ENCODE measurements around the gene MDK.
A peak's percentile ranks its signal among the peaks of the same experiment; 100 is the strongest.

MDK gene

DNA sequence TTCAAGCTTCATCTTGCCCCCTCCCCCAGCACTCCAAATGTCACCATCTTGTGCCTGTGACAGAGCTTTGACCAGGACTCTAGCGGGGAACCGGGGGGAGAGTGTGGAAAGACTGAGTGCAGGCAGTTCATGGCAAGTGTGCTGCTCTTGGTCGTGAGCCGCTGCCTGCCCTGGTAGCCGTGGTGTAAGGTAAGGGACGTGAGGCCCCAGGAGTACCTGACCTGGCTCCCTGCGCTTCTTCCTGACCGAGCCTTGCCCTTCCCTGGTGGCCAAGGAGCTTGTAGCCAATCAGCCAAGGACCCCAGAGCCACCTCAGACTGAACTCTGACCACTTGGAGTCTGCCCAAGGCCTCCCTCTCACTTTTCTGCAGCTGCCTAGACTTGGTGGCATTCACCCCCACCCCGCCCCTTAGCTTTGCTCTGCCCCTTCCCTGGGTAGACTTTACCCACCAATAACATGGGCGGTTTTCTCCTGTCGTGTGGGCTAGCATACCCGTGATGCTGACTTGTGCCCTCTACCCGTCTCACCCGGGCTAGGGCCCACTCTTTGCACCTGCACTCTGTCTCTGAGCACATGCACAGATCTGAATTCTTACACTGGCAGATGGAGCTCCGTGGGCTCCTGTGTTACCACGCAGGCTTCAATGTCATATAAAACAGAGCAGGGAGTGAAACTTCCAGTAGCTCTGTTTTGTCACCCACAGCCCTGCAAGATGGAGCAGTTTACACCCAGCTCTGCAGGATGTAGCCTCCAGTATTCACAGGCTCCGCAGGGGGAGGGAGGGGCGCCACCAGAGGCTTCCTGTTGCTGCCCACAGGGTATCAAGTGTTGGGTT is 32.7 kb upstream of the MDK start (continued):
- TF ChIP-seq ZNF175 (tag by site-specific recombination; IDR thresholded peaks at IDR 0.05) = no peak
- TF ChIP-seq, protein P1, sequence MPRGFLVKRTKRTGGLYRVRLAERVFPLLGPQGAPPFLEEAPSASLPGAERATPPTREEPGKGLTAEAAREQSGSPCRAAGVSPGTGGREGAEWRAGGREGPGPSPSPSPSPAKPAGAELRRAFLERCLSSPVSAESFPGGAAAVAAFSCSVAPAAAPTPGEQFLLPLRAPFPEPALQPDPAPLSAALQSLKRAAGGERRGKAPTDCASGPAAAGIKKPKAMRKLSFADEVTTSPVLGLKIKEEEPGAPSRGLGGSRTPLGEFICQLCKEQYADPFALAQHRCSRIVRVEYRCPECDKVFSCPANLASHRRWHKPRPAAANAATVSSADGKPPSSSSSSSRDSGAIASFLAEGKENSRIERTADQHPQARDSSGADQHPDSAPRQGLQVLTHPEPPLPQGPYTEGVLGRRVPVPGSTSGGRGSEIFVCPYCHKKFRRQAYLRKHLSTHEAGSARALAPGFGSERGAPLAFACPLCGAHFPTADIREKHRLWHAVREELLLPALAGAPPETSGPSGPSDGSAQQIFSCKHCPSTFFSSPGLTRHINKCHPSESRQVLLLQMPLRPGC (tag by site-specific recombination; IDR thresholded peaks at IDR 0.05) = no peak

DNA sequence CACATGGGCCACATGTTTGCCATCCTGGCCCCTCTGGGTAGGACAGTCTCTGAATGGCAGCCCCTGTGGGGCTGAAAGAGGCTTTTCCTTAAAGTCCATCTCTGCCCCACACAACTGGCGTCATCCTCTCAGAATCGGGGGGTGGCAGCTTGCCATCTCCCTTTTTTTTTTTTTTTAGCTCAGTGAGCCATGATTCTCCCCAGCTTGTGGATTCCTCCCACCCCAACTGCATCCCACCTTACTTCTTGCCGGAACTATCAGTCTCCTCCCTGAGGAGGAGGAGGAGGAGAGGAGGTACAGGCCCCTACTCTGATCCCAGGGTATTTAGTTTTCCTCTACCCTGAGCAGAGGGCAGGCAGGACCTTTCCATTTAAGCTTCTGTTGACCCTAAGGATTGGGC is 30.8 kb upstream of the MDK start:
- H3K4me3 ChIP-seq (ENCODE audit: low read depth, low read length) = no peak overlapping the region
- peaks cover 0 to 22% of the 10 kb centered on the region in 2 experiments; a peak in 1 of 3 replicates for H3K36me3 ChIP-seq (ENCODE audit: control insufficient read depth in 2 of 2, insufficient read depth in 1 of 2, low read length in 2 of 2)
- H3K9me3 ChIP-seq (ENCODE audit: control insufficient read depth, insufficient read depth, low read depth, low read length) = no peaks in the 10 kb centered on the region
- H3K27ac ChIP-seq (ENCODE audit: extremely low read depth, low read depth, low read length) = no peak overlapping the region
- CTCF ChIA-PET = interaction anchor here (0.6 to 10.0 kb wide), 11 partner anchors 8 to 385 kb away, joined by 3 to 98 read pairs (median 9); partner anchors contain the start of gene CHRM4
- no peak for TF ChIP-seq ZNF747 (tag by site-specific recombination; IDR thresholded peaks at IDR 0.05)
- TF ChIP-seq ZFHX2 (tag by site-specific recombination; conservative IDR thresholded peaks at IDR 0.05) = peak; percentile 30
- peak; percentile 26; the same call in 1 of the 2 replicates for TF ChIP-seq GLIS1 (tag by site-specific recombination; IDR thresholded peaks at IDR 0.05)
- no peaks in the 10 kb centered on the region; the same call in 1 of the 2 replicates for H3K4me1 ChIP-seq (ENCODE audit: control insufficient read depth, insufficient read depth, low read length)
- POLR2A ChIA-PET = interaction anchor here (0.5 to 0.6 kb wide), 2 partner anchors 9 to 225 kb away, joined by 3 read pairs; no protein-coding TSS in a partner anchor

DNA sequence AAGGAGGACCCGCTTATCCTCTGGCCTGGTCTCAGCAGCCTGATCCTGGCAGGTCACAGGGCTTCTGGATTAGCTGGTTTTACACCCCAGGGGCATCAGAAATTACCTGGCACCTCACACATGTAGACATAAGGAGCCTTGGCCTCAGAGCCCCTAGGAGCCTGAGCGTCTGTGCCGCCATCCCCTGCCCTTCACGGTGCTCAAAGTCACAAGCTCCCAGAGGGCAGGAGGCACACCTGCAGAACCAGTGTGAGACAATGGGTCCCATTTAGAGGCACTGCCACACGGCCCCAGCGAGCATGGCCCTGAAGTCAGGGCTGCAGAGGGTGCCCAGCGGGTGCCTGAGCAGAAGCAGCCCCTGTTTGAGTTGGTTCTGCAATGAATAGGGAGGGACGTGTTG is 30.3 kb upstream of the MDK start:
- Histone ChIP-seq H3K4me1 (ENCODE audit: control insufficient read depth, insufficient read depth, low read length) (no peaks in the 10 kb centered on the region; the same call in 1 of the 2 replicates), H3K36me3 (ENCODE audit: control insufficient read depth in 2 of 2, insufficient read depth in 1 of 2, low read length in 2 of 2) (peaks cover 0 to 24% of the 10 kb centered on the region in 2 experiments; a peak in 1 of 3 replicates), H3K4me3 (ENCODE audit: low read depth, low read length) (no peak overlapping the region), H3K9me3 (ENCODE audit: control insufficient read depth, insufficient read depth, low read depth, low read length) (no peaks in the 10 kb centered on the region), H3K27ac (ENCODE audit: extremely low read depth, low read depth, low read length) (no peak overlapping the region)
- no peak for TF ChIP-seq ZNF23 (tag by site-specific recombination; IDR thresholded peaks at IDR 0.05; ENCODE audit: borderline replicate concordance)
- peak; percentile 39; the same call in 1 of the 2 replicates for TF ChIP-seq ZNF335 (tag by site-specific recombination; conservative IDR thresholded peaks at IDR 0.05)
- CTCF ChIA-PET = interaction anchor here (0.5 to 10.0 kb wide), 16 partner anchors 8 to 386 kb away, joined by 3 to 98 read pairs (median 4); partner anchors contain the start of gene CHRM4
- POLR2A ChIA-PET = interaction anchor here (0.5 to 0.6 kb wide), 2 partner anchors 9 to 225 kb away, joined by 3 read pairs; no protein-coding TSS in a partner anchor

DNA sequence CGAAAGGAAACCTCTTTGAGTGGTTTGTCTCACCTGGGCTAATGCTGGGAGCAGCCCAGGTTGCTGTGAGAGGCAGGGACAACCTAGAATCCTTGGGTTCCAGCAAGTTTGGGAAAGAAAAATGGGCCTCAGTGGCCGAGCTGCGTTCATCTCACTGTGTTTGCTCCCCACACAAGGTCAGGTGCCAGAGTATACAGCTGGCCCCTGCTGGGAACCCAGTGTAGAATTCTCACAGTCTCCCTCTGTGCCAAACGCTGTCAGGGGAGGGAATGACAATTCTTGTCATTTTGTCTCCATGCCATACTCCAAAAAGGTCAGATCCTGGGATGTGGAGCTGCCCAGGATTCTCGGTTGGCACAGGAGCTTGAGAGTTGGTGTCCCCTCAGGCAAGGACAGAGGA is 29.9 kb upstream of the MDK start:
- POLR2A ChIA-PET = interaction anchor here (0.7 to 1.1 kb wide), 2 partner anchors 10 to 41 kb away, joined by 3 to 5 read pairs; partner anchors contain the start of gene CHRM4
- no peaks in the 10 kb centered on the region; the same call in 1 of the 2 replicates for H3K4me1 ChIP-seq (ENCODE audit: control insufficient read depth, insufficient read depth, low read length)
- H3K27ac ChIP-seq (ENCODE audit: extremely low read depth, low read depth, low read length) = no peak overlapping the region
- no peak overlapping the region for H3K4me3 ChIP-seq (ENCODE audit: low read depth, low read length)
- no peaks in the 10 kb centered on the region for H3K9me3 ChIP-seq (ENCODE audit: control insufficient read depth, insufficient read depth, low read depth, low read length)
- CTCF ChIA-PET = interaction anchor here (0.5 to 10.0 kb wide), 27 partner anchors 9 to 291 kb away, joined by 3 to 98 read pairs (median 4); partner anchors contain the start of gene CHRM4
- H3K36me3 ChIP-seq (ENCODE audit: control insufficient read depth in 2 of 2, insufficient read depth in 1 of 2, low read length in 2 of 2) = peaks cover 0 to 26% of the 10 kb centered on the region in 2 experiments; a peak in 1 of 3 replicates
- TF ChIP-seq ZNF211 (tag by site-specific recombination; IDR thresholded peaks at IDR 0.05; ENCODE audit: low read depth) (no peak), ZNF248 (tag by site-specific recombination; IDR thresholded peaks at IDR 0.05) (no peak), PRDM1 (tag by site-specific recombination; IDR thresholded peaks at IDR 0.05) (no peak), ZNF843 (tag by site-specific recombination; IDR thresholded peaks at IDR 0.05) (no peak), ZFHX2 (tag by site-specific recombination; conservative IDR thresholded peaks at IDR 0.05) (no peak), ZNF132 (tag by site-specific recombination; IDR thresholded peaks at IDR 0.05; ENCODE audit: borderline replicate concordance) (no peak), ZNF112 (tag by site-specific recombination; IDR thresholded peaks at IDR 0.05) (no peak), RBAK (tag by site-specific recombination; IDR thresholded peaks at IDR 0.05) (no peak), ZNF394 (tag by site-specific recombination; IDR thresholded peaks at IDR 0.05; ENCODE audit: borderline replicate concordance) (no peak), BCL11A (tag by site-specific recombination; IDR thresholded peaks at IDR 0.05; ENCODE audit: low read depth) (no peak)
- TF ChIP-seq, protein P2, sequence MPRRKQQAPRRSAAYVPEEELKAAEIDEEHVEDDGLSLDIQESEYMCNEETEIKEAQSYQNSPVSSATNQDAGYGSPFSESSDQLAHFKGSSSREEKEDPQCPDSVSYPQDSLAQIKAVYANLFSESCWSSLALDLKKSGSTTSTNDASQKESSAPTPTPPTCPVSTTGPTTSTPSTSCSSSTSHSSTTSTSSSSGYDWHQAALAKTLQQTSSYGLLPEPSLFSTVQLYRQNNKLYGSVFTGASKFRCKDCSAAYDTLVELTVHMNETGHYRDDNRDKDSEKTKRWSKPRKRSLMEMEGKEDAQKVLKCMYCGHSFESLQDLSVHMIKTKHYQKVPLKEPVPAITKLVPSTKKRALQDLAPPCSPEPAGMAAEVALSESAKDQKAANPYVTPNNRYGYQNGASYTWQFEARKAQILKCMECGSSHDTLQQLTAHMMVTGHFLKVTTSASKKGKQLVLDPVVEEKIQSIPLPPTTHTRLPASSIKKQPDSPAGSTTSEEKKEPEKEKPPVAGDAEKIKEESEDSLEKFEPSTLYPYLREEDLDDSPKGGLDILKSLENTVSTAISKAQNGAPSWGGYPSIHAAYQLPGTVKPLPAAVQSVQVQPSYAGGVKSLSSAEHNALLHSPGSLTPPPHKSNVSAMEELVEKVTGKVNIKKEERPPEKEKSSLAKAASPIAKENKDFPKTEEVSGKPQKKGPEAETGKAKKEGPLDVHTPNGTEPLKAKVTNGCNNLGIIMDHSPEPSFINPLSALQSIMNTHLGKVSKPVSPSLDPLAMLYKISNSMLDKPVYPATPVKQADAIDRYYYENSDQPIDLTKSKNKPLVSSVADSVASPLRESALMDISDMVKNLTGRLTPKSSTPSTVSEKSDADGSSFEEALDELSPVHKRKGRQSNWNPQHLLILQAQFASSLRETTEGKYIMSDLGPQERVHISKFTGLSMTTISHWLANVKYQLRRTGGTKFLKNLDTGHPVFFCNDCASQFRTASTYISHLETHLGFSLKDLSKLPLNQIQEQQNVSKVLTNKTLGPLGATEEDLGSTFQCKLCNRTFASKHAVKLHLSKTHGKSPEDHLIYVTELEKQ (tag by site-specific recombination; IDR thresholded peaks at IDR 0.05; ENCODE audit: borderline replicate concordance) = no peak
- TF ChIP-seq, protein P3, sequence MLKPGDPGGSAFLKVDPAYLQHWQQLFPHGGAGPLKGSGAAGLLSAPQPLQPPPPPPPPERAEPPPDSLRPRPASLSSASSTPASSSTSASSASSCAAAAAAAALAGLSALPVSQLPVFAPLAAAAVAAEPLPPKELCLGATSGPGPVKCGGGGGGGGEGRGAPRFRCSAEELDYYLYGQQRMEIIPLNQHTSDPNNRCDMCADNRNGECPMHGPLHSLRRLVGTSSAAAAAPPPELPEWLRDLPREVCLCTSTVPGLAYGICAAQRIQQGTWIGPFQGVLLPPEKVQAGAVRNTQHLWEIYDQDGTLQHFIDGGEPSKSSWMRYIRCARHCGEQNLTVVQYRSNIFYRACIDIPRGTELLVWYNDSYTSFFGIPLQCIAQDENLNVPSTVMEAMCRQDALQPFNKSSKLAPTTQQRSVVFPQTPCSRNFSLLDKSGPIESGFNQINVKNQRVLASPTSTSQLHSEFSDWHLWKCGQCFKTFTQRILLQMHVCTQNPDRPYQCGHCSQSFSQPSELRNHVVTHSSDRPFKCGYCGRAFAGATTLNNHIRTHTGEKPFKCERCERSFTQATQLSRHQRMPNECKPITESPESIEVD (tag by site-specific recombination; IDR thresholded peaks at IDR 0.05) = no peak
- TF ChIP-seq, protein P4, sequence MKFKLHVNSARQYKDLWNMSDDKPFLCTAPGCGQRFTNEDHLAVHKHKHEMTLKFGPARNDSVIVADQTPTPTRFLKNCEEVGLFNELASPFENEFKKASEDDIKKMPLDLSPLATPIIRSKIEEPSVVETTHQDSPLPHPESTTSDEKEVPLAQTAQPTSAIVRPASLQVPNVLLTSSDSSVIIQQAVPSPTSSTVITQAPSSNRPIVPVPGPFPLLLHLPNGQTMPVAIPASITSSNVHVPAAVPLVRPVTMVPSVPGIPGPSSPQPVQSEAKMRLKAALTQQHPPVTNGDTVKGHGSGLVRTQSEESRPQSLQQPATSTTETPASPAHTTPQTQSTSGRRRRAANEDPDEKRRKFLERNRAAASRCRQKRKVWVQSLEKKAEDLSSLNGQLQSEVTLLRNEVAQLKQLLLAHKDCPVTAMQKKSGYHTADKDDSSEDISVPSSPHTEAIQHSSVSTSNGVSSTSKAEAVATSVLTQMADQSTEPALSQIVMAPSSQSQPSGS (tag by site-specific recombination; IDR thresholded peaks at IDR 0.05; ENCODE audit: low read depth) = no peak
